ENCODE measurements around the gene CREB3L1.

CREB3L1 gene

DNA sequence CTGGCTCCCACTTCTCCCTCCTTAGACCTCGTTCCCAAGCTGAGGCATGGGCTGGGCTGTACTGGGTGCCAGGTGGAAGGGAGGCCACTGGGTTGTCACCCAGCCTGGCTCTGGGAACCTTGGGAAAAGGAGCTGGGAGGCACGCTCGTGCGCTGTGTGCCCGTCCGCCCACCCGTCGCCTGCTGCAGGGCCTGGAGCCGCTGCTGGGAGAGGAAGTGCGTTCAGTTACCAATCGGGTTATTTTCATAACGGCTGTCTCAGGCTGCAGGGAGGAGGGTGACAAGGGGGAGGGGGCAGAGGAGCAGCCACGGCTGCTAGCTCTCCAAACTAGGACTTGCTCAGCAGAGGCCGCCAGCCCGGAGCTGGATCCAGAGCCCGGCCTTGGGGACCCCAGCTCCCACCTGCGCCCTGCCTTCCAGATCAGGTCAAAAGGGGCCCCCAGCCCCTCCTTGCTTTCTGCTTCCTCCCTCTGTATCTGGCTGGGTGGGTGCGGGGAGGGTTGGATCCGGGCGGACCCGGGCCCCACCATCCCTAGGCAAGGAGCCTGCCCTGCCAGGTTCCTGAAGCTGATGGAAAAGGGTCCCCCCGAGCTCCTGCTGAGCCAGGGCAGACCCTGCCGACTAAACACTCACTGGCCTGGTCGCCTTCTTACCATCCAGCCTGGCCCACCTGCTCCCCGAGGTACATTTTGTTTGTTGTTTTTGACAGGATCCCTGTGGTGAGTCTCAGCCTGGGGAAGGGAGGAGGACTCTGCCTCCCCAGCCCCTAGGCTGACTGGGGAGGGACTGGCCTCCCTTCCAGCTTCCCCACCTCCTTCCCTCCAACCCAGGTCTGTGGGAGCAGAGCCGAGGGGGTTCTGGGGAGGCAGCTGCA is 84.1 kb downstream of the CREB3L1 start:
- in situ Hi-C loops (cut with MboI; ENCODE audit: low sequenced_read_pairs): no loop called here

DNA sequence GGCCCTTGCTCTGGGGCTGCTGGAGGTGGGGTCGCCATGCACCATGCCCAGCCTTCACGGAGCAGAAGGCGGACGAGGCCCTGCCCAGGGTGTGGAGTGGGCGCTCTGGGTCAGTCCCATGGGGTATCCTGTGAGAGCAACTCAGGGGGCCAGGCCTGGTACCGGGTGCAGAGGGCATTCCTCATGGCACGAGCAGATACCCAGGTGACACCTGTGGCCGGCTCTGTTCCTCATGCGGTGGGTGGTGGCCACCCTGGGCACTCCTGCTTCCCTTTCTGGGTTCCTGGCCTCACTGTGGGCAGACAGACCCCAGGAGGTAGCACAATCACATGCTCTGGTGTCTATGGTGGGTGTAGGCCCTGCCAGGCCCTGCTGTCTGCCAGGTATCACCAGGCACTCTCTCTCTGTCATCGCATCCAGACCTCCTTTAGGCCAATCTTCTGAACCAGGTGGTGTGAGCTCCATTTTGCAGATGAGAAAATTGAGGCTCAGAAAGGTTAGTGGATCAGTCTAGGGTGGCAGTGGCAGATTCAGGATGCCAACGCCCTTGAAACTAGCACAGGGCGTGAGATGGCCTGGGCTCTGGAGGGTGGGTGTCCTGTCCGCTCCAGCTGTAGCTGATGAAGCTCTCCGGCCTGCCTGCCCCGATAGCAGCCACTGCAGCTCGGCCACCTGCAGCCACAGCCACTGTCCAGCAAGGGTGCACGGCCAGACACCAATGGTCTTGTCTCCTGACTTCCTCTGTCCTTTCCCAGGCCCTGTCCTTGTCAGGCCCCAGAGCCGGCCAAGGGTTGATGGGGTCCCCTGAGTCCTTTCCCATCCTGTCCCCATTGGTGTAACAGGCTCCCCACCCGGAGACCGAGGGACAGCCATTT is 84.9 kb downstream of the CREB3L1 start:
- in situ Hi-C loops (cut with MboI; ENCODE audit: low sequenced_read_pairs): no loop called here

DNA sequence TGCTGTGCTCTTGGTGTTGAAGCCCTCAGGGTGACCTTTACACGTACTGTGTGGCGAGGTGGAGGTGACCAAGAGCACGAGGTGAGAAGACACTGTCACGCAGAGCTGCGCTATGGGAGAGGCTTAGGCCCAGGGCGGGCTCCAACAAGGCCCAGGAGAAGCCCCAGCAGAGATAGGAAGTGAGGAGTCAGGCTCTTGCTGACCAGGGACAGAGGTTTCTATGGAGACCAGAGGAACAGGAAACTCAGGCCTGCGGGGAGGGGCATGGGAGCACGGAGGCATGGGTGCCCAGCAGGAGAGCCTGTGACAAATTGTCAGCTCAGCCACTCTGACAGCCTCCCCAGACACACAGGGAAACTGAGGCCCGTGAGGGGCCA is 85.6 kb downstream of the CREB3L1 start:
- in situ Hi-C loops (cut with MboI; ENCODE audit: low sequenced_read_pairs): no loop called here

DNA sequence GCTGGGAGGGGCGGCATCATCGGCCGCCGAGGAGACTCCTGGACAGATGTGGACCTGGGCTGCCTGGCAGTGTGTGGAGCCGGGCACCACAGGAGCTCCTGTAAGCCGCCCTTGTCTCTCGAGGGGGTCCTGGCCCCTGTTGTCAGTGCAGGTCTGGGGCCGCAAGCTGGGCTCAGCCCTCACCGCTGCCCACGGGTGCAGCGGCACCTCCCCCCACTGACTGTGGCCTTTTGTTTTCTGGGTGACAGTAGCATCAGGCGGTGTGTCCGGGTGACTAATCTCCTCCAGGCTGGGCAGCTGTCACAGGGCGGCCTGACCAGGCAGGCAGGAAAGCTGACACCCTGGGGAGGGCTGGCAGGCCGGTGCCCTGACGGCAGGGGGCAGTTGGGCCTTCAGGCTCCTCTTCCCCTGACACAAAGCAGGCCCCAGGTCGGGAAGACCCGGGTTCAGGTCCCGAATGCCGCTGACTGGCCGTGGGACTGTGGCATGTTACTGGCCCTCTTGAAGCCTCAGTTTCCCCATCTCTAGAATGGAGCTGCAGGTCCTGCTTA is 86.1 kb downstream of the CREB3L1 start:
- in situ Hi-C loops (cut with MboI; ENCODE audit: low sequenced_read_pairs): no loop called here

- in situ Hi-C loops (cut with MboI; ENCODE audit: low sequenced_read_pairs): no loop called here
Measured at GRCh38 chr11:46364056-46364455, 86.6 kb downstream of the CREB3L1 start.

DNA sequence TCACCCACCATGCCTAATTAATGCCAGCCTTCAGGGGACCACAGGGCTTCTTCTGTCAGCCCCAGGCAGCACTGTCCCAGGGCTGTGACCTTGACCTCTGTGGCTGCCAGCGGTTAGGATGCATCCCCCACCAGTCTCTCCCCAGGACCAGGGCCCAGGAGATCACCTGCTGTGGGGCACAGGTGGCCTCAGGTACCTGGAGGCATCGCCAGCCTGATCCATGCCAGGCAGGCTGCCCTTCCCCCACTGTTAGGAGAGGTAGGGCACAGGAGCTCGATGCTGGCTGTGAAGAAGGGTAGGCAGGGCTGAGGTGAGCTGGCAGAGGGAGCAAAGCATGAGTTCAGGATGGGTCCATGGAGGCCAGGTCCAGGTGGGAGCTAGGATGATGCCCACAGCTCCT is 87.3 kb downstream of the CREB3L1 start:
- in situ Hi-C loops (cut with MboI; ENCODE audit: low sequenced_read_pairs): no loop called here

DNA sequence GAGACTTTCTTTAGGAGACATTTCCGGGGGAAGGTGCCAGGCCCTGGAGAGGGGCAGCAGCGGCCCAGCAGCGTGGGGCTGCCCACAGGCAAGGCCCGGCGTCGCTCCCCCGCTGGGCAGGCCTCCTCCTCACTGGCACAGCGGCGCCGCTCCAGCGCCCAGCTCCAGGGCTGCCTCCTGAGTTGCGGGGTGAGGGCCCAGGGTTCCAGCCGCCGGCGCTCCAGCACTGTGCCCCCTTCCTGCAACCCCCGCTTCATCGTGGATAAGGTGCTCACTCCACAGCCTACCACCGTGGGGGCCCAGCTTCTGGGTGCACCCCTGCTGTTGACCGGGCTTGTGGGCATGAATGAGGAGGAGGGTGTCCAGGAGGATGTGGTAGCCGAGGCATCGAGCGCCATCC is 88.8 kb downstream of the CREB3L1 start:
- in situ Hi-C loops (cut with MboI; ENCODE audit: low sequenced_read_pairs): no loop called here

DNA sequence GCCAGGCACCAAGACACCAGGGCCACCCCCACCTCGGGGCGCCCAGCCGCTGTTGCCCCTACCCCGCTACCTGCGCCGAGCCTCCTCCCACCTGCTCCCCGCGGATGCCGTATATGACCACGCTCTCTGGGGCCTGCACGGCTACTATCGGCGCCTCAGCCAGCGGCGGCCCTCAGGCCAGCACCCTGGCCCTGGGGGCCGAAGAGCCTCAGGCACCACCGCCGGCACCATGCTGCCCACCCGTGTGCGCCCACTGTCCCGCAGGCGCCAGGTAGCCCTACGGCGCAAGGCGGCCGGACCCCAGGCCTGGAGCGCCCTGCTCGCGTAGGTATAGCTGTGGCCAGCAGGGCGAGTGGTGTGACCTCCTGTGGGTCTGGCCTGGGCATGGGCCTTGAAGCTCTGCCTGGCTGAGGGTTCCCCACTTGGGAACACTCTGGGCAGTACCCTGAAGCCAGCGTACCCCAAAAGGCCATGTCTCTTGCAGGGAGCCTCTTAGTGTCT is 89.2 kb downstream of the CREB3L1 start:
- in situ Hi-C loops (cut with MboI; ENCODE audit: low sequenced_read_pairs): no loop called here

GRCh38 chr11:46367244-46367915 is 89.9 kb downstream of the CREB3L1 start:
- in situ Hi-C loops (cut with MboI; ENCODE audit: low sequenced_read_pairs): no loop called here

DNA sequence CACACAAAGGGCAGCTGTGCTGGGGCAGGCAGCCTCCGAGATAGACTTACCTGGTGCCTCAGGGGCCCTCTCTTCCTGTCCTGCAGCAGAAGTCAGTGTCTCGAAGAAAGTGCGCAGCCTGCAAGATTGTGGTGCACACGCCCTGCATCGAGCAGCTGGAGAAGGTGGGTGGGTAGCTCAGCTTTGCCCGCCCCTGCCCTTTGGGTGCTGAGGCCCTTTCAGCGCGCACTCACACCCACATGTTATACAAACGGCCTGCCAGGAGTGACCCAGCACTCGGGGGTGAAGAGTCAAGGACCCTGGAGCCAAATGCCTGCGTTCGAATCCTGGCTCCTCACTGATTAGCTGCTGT is 90.4 kb downstream of the CREB3L1 start:
- in situ Hi-C loops (cut with MboI; ENCODE audit: low sequenced_read_pairs): no loop called here

GRCh38 chr11:46369458-46370152 is 92.1 kb downstream of the CREB3L1 start:
- in situ Hi-C loops (cut with MboI; ENCODE audit: low sequenced_read_pairs): no loop called here

DNA sequence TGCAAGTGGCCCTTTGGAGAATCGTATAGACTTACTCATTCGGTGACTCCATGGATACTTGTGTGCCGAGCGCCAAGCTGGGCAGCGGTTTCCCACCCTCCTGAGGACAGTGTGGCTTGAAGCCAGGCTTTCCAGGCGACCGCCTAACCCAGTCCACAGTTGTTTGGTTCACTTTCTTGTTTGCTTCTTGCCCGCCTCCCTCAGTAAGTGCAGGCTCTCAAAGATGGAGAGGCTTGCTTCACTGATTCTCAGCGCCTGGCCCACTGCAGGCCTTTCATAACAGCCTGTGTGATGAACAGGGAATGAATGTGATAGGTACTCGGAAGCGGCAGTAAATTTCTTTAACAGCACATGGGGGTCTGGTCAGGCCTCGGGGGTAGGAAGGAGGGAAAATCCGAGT is 92.8 kb downstream of the CREB3L1 start:
- in situ Hi-C loops (cut with MboI; ENCODE audit: low sequenced_read_pairs): no loop called here

Data from HL-60/S4 treated with retinoic acid at 250 ng/mL for 4 days and 3 days (cell line).